Mesenchymal stem cell (in vitro differentiated cells and primary cell): Measurements from ENCODE around the gene SLC10A3.

Experiments used
- DNase-seq: peaks from one replicate; pipeline ENCODE4 v3.0.0-alpha.2; 2013
- H2AFZ ChIP-seq: one replicate; pipeline ENCODE4 v1.6.1; 2013; ENCODE audit warnings: low read depth, mild to moderate bottlenecking, control low read depth, inconsistent platforms, low read length, moderate library complexity
- H2AK5ac ChIP-seq: 2 replicates; pipeline ENCODE4 v1.6.1; 2013; ENCODE audit warnings: low read length, moderate library complexity, mild to moderate bottlenecking, inconsistent platforms; ENCODE audit not compliant: severe bottlenecking
- H2BK120ac ChIP-seq: one replicate; pipeline ENCODE4 v1.6.1; 2013; ENCODE audit warnings: low read depth, mild to moderate bottlenecking, inconsistent platforms, low read length, moderate library complexity
- H2BK12ac ChIP-seq, 2 experiments: one replicate each; pipeline ENCODE4 v1.6.1; 2013; ENCODE audit warnings: inconsistent platforms in 2 of 2, low read length in 2 of 2, mild to moderate bottlenecking in 2 of 2, moderate library complexity in 2 of 2, control low read depth in 1 of 2
- H2BK15ac ChIP-seq: one replicate; pipeline ENCODE4 v1.6.1; 2013; ENCODE audit warnings: mild to moderate bottlenecking, low read depth, inconsistent platforms; ENCODE audit not compliant: poor library complexity, severe bottlenecking
- H2BK5ac ChIP-seq: 2 replicates; pipeline ENCODE4 v1.6.1; 2013; ENCODE audit warnings: low read depth, mild to moderate bottlenecking, low read length, control low read depth, inconsistent platforms; ENCODE audit not compliant: poor library complexity, severe bottlenecking
- H3K14ac ChIP-seq, 2 experiments: one replicate each; pipeline ENCODE4 v1.6.1; 2013; ENCODE audit warnings: inconsistent platforms in 2 of 2, low read length in 2 of 2, control low read depth in 1 of 2, mild to moderate bottlenecking in 1 of 2, moderate library complexity in 1 of 2
- H3K18ac ChIP-seq, 2 experiments: one replicate each; pipeline ENCODE4 v1.6.1; 2013; ENCODE audit warnings: inconsistent platforms in 2 of 2, low read length in 2 of 2, control low read depth in 1 of 2, low read depth in 1 of 2, mild to moderate bottlenecking in 1 of 2
- H3K23ac ChIP-seq, 2 experiments: one replicate each; pipeline ENCODE4 v1.6.1; 2013; ENCODE audit warnings: inconsistent platforms in 2 of 2, low read length in 2 of 2, mild to moderate bottlenecking in 2 of 2, moderate library complexity in 2 of 2, control low read depth in 1 of 2
- H3K27ac ChIP-seq: 2 replicates; pipeline ENCODE4 v1.5.1; 2013; ENCODE audit warnings: mild to moderate bottlenecking, moderate library complexity, low read length, control low read depth, inconsistent platforms; ENCODE audit not compliant: poor library complexity, severe bottlenecking
- H3K27me3 ChIP-seq, 2 experiments: 2 replicates each; pipeline versions ENCODE4 v1.6.1 to v1.7.0; 2013; ENCODE audit warnings: low read length in 2 of 2, mild to moderate bottlenecking in 2 of 2, moderate library complexity in 2 of 2, control low read depth in 1 of 2, inconsistent platforms in 1 of 2; ENCODE audit not compliant: control insufficient read depth in 1 of 2, insufficient read depth in 1 of 2
- H3K36me3 ChIP-seq, 2 experiments: 2 replicates each; pipeline versions ENCODE4 v1.6.1 to v1.7.0; 2013; ENCODE audit warnings: low read length in 2 of 2, control low read depth in 1 of 2, inconsistent platforms in 1 of 2, low read depth in 1 of 2, mild to moderate bottlenecking in 1 of 2; ENCODE audit not compliant: insufficient read depth in 2 of 2, control insufficient read depth in 1 of 2
- H3K4ac ChIP-seq, 2 experiments: one replicate each; pipeline ENCODE4 v1.6.1; 2013; ENCODE audit warnings: inconsistent platforms in 2 of 2, low read length in 2 of 2, mild to moderate bottlenecking in 2 of 2, moderate library complexity in 2 of 2, control low read depth in 1 of 2, low read depth in 1 of 2
- H3K4me1 ChIP-seq: 2 replicates; pipeline ENCODE4 v1.6.1; 2013; ENCODE audit warnings: low read depth, low read length, control low read depth; ENCODE audit not compliant: control insufficient read depth, insufficient read depth
- H3K4me2 ChIP-seq: 2 replicates; pipeline ENCODE4 v1.6.1; 2013; ENCODE audit warnings: low read length, mild to moderate bottlenecking, inconsistent platforms; ENCODE audit not compliant: poor library complexity, severe bottlenecking
- H3K4me3 ChIP-seq, 2 experiments: 2 replicates each; pipeline versions ENCODE4 v1.5.1 to v1.7.0; 2013; ENCODE audit warnings: low read length in 2 of 2, mild to moderate bottlenecking in 2 of 2, control low read depth in 1 of 2, low read depth in 1 of 2; ENCODE audit not compliant: insufficient read depth in 1 of 2
- H3K79me1 ChIP-seq: replicated peaks from 2 replicates; pipeline ENCODE4 v1.6.1; 2013; ENCODE audit warnings: mild to moderate bottlenecking, control low read depth, low read length, inconsistent platforms; ENCODE audit not compliant: poor library complexity, severe bottlenecking
- H3K9ac ChIP-seq: 2 replicates; pipeline ENCODE4 v1.7.0; 2013; ENCODE audit warnings: mild to moderate bottlenecking, low read length, moderate library complexity
- H3K9me3 ChIP-seq: 2 replicates; pipeline ENCODE4 v1.7.0; 2013; ENCODE audit warnings: mild to moderate bottlenecking, low read length; ENCODE audit not compliant: control insufficient read depth
- H4K8ac ChIP-seq: one replicate; pipeline ENCODE4 v1.6.1; 2013; ENCODE audit warnings: inconsistent platforms, mild to moderate bottlenecking, low read length, moderate library complexity
- H4K91ac ChIP-seq: one replicate; pipeline ENCODE4 v1.6.1; 2013; ENCODE audit warnings: mild to moderate bottlenecking, low read length, inconsistent platforms
- WGBS: methylation state at CpG from one replicate; pipeline ENCODE4 v1.1.7; 2013; ENCODE audit warnings: mixed read lengths; 5-methylcytosine and 5-hydroxymethylcytosine counted together

SLC10A3 gene

DNA sequence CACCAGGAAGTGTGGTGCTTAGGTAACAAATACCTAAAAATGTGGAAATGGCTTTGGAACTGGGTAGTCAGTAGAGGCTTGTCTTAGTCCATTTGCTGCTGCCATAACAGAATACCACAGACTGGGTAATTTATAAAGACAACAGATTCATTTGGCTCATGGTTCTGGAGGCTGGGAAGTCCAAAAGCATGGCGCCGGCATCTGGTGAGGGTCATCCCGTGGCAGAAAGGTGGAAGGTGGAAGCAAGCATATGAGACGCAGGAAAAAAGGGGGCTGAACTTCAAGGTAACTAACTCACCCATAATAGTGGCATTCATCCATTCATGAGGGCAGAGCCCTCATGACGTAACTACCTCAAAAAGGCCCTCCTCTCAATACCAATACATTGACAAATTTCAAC is 19.0 kb upstream of the SLC10A3 start:
- H3K4me3 ChIP-seq: no peak overlapping the region
- no peak overlapping the region for H3K9ac ChIP-seq
- no peak overlapping the region for H3K4ac ChIP-seq
- peaks cover 10% of the 10 kb centered on the region for H3K9me3 ChIP-seq
- H3K36me3 ChIP-seq: peaks cover 28 to 45% of the 10 kb centered on the region in 2 experiments
- H3K18ac ChIP-seq: no peak overlapping the region
- no peak overlapping the region for H3K27ac ChIP-seq
- no peak overlapping the region for H3K23ac ChIP-seq
- no peaks in the 10 kb centered on the region for H3K27me3 ChIP-seq
- H4K8ac ChIP-seq: no peak overlapping the region
- H2AFZ ChIP-seq: no peak overlapping the region
- DNase-seq: no peak
- no peak overlapping the region for H3K14ac ChIP-seq
- no peak overlapping the region for H2BK15ac ChIP-seq
- no peak overlapping the region for H4K91ac ChIP-seq
- no peak overlapping the region for H2BK5ac ChIP-seq
- H3K4me2 ChIP-seq: no peak overlapping the region
- no peak overlapping the region for H2AK5ac ChIP-seq
- WGBS: 100% methylated on average over 2 of the region's 5 CpGs
- no peak overlapping the region for H2BK120ac ChIP-seq
- H3K79me1 ChIP-seq: peaks cover 4% of the 10 kb centered on the region
- no peak overlapping the region for H2BK12ac ChIP-seq
- peaks cover 10% of the 10 kb centered on the region for H3K4me1 ChIP-seq

DNA sequence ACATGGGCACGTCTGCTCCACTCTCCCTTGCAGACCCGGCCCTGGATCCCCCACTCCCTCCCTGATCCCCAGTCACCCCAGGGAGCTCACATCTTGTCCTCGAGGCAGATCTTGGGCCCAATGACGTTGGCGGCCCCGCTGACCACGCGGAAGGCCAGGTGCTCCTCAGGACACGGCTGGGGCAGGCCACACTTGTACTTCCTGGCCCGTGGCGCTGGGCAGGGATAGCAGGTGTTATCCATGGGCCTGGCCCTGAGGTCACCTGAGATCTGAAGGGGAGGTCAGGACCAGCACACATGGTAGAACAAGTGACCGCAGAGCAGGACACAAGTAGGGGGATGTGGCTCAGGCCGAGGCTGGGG is 17.9 kb upstream of the SLC10A3 start:
- peaks cover 10% of the 10 kb centered on the region for H3K4me1 ChIP-seq

DNA sequence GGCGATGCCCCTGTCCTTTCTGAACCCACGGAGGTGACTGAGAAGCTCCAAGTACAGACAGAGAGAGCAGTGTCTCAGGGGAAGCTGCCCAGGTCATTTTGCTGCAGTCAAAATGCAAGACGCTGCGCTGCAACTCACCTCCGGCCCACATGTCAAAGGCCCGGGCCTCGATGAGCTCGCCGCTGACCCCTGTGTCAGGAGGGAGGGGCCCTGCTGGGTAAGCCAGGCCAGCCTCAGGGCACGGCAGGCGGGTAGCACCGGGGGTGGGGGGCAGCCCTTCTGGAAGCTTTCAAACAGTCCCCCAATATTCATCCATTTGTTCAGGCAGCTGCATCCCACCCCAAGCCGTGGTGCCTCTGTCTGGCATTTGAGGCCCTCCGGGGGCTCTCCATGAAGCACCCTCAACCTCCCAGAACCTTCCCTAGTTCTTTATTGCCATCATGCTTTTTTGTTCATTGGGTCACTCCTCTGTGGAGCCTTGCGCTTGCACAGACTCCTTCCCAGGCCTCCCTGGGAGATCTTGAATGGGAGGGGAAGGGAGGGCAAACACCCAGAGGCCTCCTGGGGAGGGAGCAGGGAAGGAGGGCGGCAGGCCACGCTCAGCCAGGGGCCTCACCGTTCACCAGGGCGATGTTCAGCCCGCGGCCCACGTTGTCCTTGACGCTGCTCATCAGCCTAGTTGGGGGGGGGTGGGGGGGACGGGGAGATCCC is 17.4 kb upstream of the SLC10A3 start:
- H3K4me1 ChIP-seq: peaks cover 10% of the 10 kb centered on the region
- H2BK120ac ChIP-seq: no peak overlapping the region
- no peak overlapping the region for H2BK15ac ChIP-seq
- no peak overlapping the region for H3K27ac ChIP-seq
- no peak overlapping the region for H3K14ac ChIP-seq
- H3K4me2 ChIP-seq: no peak overlapping the region
- no peak overlapping the region for H2BK5ac ChIP-seq
- H3K4ac ChIP-seq: no peak overlapping the region
- DNase-seq: no peak
- H3K4me3 ChIP-seq: no peak overlapping the region
- WGBS: 92% methylated on average over 16 of the region's 24 CpGs
- no peak overlapping the region for H2AFZ ChIP-seq
- peaks cover 28 to 43% of the 10 kb centered on the region in 2 experiments for H3K36me3 ChIP-seq
- H2AK5ac ChIP-seq: no peak overlapping the region
- H2BK12ac ChIP-seq: no peak overlapping the region
- H3K18ac ChIP-seq: no peak overlapping the region
- H4K8ac ChIP-seq: no peak overlapping the region
- H4K91ac ChIP-seq: no peak overlapping the region
- H3K79me1 ChIP-seq: peaks cover 4% of the 10 kb centered on the region
- no peaks in the 10 kb centered on the region for H3K27me3 ChIP-seq
- no peak overlapping the region for H3K23ac ChIP-seq
- H3K9me3 ChIP-seq: peaks cover 10% of the 10 kb centered on the region
- H3K9ac ChIP-seq: no peak overlapping the region

More for the DNA sequence above, 17.9 kb upstream of the SLC10A3 start:
- H3K27ac ChIP-seq: no peak overlapping the region
- no peak overlapping the region for H3K14ac ChIP-seq
- H3K23ac ChIP-seq: no peak overlapping the region
- H3K9ac ChIP-seq: no peak overlapping the region
- peaks cover 10% of the 10 kb centered on the region for H3K9me3 ChIP-seq
- H3K18ac ChIP-seq: no peak overlapping the region
- no peaks in the 10 kb centered on the region for H3K27me3 ChIP-seq
- H3K4ac ChIP-seq: no peak overlapping the region
- no peak overlapping the region for H2BK5ac ChIP-seq
- no peak overlapping the region for H3K4me3 ChIP-seq
- H4K91ac ChIP-seq: no peak overlapping the region
- no peak overlapping the region for H2AFZ ChIP-seq
- H4K8ac ChIP-seq: no peak overlapping the region
- 94% methylated on average over 13 of the region's 13 CpGs for WGBS
- no peak for DNase-seq
- H2AK5ac ChIP-seq: no peak overlapping the region
- H2BK12ac ChIP-seq: no peak overlapping the region
- H2BK120ac ChIP-seq: no peak overlapping the region
- no peak overlapping the region for H3K4me2 ChIP-seq
- no peak overlapping the region for H2BK15ac ChIP-seq
- peaks cover 28 to 45% of the 10 kb centered on the region in 2 experiments for H3K36me3 ChIP-seq
- peaks cover 4% of the 10 kb centered on the region for H3K79me1 ChIP-seq

DNA sequence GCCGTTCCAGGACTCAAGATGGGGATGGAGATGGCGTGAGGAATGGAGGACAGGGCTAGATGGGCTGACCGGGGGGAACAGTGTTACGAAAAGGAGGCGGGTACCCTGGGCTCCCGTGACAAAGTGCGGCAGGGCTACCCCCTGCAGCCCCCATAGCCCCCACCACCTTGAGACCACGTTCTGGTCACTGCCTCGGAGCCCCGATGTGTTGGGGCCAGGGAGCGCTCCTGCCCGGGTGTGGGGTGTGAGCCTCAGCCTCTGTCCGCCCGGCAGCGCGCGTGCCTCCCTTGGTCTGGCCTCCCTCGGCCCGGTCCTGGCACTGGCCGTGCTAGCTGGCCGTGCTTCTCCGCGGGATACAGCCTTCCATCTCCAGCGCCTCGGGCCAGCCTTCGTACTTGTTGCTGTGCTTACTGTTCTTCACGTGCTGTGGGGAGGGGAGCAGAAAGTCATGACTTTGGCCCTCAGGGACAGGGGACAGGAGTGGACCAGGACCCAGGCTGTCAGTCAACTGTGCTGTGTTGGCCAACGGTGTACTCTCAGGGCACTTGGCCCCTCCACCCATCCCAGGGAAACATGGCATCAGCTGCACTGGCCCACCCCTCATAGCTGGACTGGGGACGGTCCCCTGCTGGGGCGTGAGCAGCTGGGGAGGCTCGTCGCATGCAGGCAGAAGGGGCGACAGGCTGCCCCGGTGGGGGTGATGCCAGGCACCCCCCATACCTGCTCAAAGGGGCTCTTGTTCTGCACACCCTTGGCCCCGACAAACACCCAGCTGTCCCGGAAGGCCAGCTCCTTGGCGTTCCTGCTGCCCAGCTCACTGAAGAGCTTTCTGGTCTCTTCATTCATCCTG is 16.3 kb upstream of the SLC10A3 start:
- Histone ChIP-seq H3K18ac (no peak overlapping the region), H4K8ac (peak overlapping the region; percentile 64), H4K91ac (peak overlapping the region; percentile 50), H3K4me2 (no peak overlapping the region), H2BK120ac (no peak overlapping the region), H3K14ac (no peak overlapping the region), H3K4me1 (peaks cover 10% of the 10 kb centered on the region), H3K4me3 (peak overlapping the region in 1 of 2 experiments; percentile 9), H3K4ac (no peak overlapping the region), H3K9me3 (peaks cover 10% of the 10 kb centered on the region), H3K23ac (peak overlapping the region in 1 of 2 experiments; percentile 78), H3K79me1 (peaks cover 1% of the 10 kb centered on the region), H2BK15ac (no peak overlapping the region), H3K36me3 (peaks cover 28 to 35% of the 10 kb centered on the region in 2 experiments), H2AFZ (no peak overlapping the region), H2BK12ac (no peak overlapping the region), H3K27me3 (peaks cover 0 to 4% of the 10 kb centered on the region in 2 experiments), H3K9ac (no peak overlapping the region), H2AK5ac (no peak overlapping the region), H2BK5ac (no peak overlapping the region), H3K27ac (no peak overlapping the region)
- DNase-seq: no peak
- WGBS: 93% methylated on average over 27 of the region's 37 CpGs
